Natural killer cell (primary cell): ENCODE results near the gene IFI27. TPM values are rescaled to one million over a fixed set of nuclear protein-coding genes. Genes with fewer than 3 reads are reported as not detected.
A peak's percentile ranks its signal among the peaks of the same experiment; 100 is the strongest.

Experiments used
- ATAC-seq, 3 donors: fragments of 150-1000 bp in 2 of 3; fragments of 200-7000 bp in 1 of 3; cut with Tn5 transposase; 1 replicate in 1 of 3; 2 replicates in 2 of 3; pipeline ENCODE4 v1.10.0; 2021; ENCODE audit warnings: mild to moderate bottlenecking in 2 of 3, moderate library complexity in 2 of 3
- DNase-seq, 2 donors: peaks; one replicate each; pipeline versions ENCODE4 v3.0.0 to v3.0.0-alpha.2; 2013 to 2021; ENCODE audit warnings: mixed read lengths in 1 of 2
- H3K27ac ChIP-seq: one replicate; pipeline ENCODE4 v1.5.1; 2013; ENCODE audit warnings: mild to moderate bottlenecking, low read length
- H3K27me3 ChIP-seq: one replicate; pipeline ENCODE4 v1.6.1; 2013; ENCODE audit warnings: low read length; ENCODE audit not compliant: control insufficient read depth, insufficient read depth
- H3K36me3 ChIP-seq: one replicate; pipeline ENCODE4 v1.6.1; 2013; ENCODE audit warnings: low read length; ENCODE audit not compliant: control insufficient read depth, insufficient read depth
- H3K4me1 ChIP-seq: one replicate; pipeline ENCODE4 v1.6.1; 2013; ENCODE audit warnings: low read length; ENCODE audit not compliant: control insufficient read depth, insufficient read depth
- H3K4me3 ChIP-seq: one replicate; pipeline ENCODE4 v1.5.1; 2013; ENCODE audit warnings: low read length
- H3K9me3 ChIP-seq: one replicate; pipeline ENCODE4 v1.6.1; 2013; ENCODE audit warnings: low read length; ENCODE audit not compliant: control insufficient read depth, insufficient read depth
- H3K27ac Mint-ChIP-seq, 2 donors: one replicate each; pipeline ENCODE4 v1.8.0; 2022; ENCODE audit warnings: mild to moderate bottlenecking in 2 of 2, mixed read lengths in 2 of 2, moderate library complexity in 1 of 2
- H3K27me3 Mint-ChIP-seq, 2 donors: one replicate each; pipeline ENCODE4 v1.8.0; 2022; ENCODE audit warnings: low read depth in 2 of 2, mixed read lengths in 2 of 2
- H3K36me3 Mint-ChIP-seq: one replicate; pipeline ENCODE4 v1.8.0; 2022; ENCODE audit warnings: mixed read lengths
- H3K4me1 Mint-ChIP-seq, 2 donors: one replicate each; pipeline ENCODE4 v1.8.0; 2022; ENCODE audit warnings: mixed read lengths in 2 of 2
- H3K4me3 Mint-ChIP-seq: one replicate; pipeline ENCODE4 v1.8.0; 2022; ENCODE audit warnings: mild to moderate bottlenecking, moderate library complexity, mixed read lengths
- H3K9me3 Mint-ChIP-seq, 2 donors: one replicate each; pipeline ENCODE4 v1.8.0; 2022; ENCODE audit warnings: mixed read lengths in 2 of 2
- CTCF ChIP-seq: fragments of 200-600 bp; IDR thresholded peaks from one replicate; pipeline ENCODE4 v1.8.0; 2022; ENCODE audit warnings: antibody characterized with exemption
- WGBS: methylation state at CpG from one replicate; pipeline ENCODE4 v1.1.7; 2013; ENCODE audit warnings: missing lambda C conversion rate; ENCODE audit not compliant: insufficient coverage; 5-methylcytosine and 5-hydroxymethylcytosine counted together
- intact Hi-C: fragments of 100-400 bp; cut with micrococcal nuclease; formaldehyde crosslinking; loops from one replicate; pipeline ENCODE4 v1.14.2; 2022
- total RNA-seq, 4 donors: library from RNA; stranded (reverse); fragments of 120-200 nt in 1 of 4; gene quantifications; one replicate each; pipeline versions ENCODE4 v1.2.3 to v1.2.4, GENCODE V29; 2013 to 2022

IFI27 gene
- total RNA-seq, 3 donors from 2014 or later (not counting 1 experiment from before 2014, with no cell fraction given) = 0.47 to 1.3 (median 0.52) TPM

DNA sequence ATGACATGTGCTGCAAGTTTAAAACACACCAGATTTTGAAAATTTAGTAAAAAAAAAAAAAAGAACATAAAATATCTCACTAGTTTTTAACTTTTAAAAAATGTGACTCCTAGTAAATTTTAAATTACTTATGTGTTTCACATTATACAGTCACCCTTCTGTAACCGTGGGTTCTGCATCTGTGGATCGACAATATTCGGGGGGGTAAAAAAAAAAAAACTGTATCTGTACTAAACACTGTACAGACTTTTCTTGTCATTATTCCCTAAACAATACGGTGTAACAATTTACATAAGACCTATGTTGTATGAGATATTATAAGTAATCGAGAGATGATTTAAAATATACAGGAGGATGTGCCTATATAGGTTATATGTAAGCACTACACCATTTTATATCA is 32.7 kb upstream of the IFI27 start:
- H3K27ac ChIP-seq = no peak overlapping the region
- peaks cover 24% of the 10 kb centered on the region for H3K4me1 ChIP-seq
- H3K4me3 ChIP-seq = no peak overlapping the region
- H3K36me3 Mint-ChIP-seq = peaks cover 15% of the 10 kb centered on the region
- H3K27ac Mint-ChIP-seq = peak overlapping the region in 1 of 2 donors; percentile 68
- H3K4me1 Mint-ChIP-seq = peaks cover 47 to 71% of the 10 kb centered on the region in 2 donors
- no peaks in the 10 kb centered on the region for H3K9me3 ChIP-seq
- no peaks in the 10 kb centered on the region for H3K27me3 ChIP-seq
- ATAC-seq (no peak), DNase-seq (no peak)
- 80% methylated on average over 1 of the region's 5 CpGs for WGBS
- peaks cover 27% of the 10 kb centered on the region for H3K36me3 ChIP-seq
- H3K9me3 Mint-ChIP-seq = peaks cover 0 to 4% of the 10 kb centered on the region in 2 donors
- intact Hi-C loops = no loop called here
- no peak for TF ChIP-seq CTCF
- no peaks in the 10 kb centered on the region for H3K27me3 Mint-ChIP-seq
- peak overlapping the region; percentile 74 for H3K4me3 Mint-ChIP-seq

DNA sequence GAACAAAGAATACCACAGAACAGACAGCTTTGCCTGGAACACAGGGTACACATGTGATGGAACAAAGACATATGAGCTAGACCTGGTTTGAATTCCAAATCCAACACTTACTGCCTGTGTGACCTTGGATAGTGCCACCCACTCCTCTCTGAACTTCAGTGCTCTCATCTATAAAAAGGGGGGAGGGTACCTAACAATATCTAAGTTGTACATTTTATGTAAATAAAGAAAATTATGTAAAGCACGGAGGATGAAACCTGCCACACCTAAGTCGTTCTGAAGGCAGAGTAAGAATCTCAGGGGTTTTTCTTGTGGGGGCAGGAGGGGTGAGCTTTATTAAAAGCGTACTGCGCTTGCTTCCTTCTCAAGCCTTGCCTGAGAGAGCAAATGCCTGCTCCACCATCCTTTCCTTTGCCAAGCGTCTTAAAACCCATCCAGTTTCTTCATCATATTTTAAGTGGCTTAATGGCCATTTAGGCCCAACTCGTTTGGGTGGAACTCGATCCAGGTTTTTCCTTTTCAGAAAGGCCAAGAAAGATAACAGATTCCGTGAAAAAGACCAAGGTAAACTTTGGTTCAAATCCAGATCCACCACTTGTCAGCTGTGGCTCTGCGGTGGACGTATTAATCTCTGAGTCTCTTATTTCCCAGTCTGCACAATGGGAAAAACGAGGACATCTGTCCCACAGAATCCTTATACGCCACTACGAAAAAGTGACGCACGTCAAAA is 30.5 kb upstream of the IFI27 start:
- WGBS = 3% methylated on average over 15 of the region's 15 CpGs
- Histone ChIP-seq H3K27me3 (no peaks in the 10 kb centered on the region), H3K4me1 (peaks cover 24% of the 10 kb centered on the region), H3K9me3 (no peaks in the 10 kb centered on the region), H3K27ac (peak overlapping the region; percentile 85), H3K4me3 (peak overlapping the region; percentile 78), H3K36me3 (peaks cover 27% of the 10 kb centered on the region)
- TF ChIP-seq CTCF = no peak
- H3K4me3 Mint-ChIP-seq = peak overlapping the region; percentile 100
- H3K36me3 Mint-ChIP-seq = peaks cover 5% of the 10 kb centered on the region
- no peaks in the 10 kb centered on the region for H3K27me3 Mint-ChIP-seq
- DNase-seq = peak in 1 of 2 donors; percentile 63
- no peaks in the 10 kb centered on the region for H3K9me3 Mint-ChIP-seq
- ATAC-seq = no peak
- peak overlapping the region; percentile 97 to 98 for H3K27ac Mint-ChIP-seq
- H3K4me1 Mint-ChIP-seq = peaks cover 44 to 64% of the 10 kb centered on the region in 2 donors
- intact Hi-C loops = loop anchor here (2.0 to 5.0 kb wide), 3 partner anchors 23 to 118 kb away; no protein-coding TSS in a partner anchor

- peak within 1 kb of the TSS; percentile 97 to 98 for H3K27ac Mint-ChIP-seq
These were observed 29.7 kb upstream of the IFI27 start, which contains the start of the genes DDX24 and IFI27L1 for GRCh38 chr14:94080621-94081385. Gene DDX24, minus strand, starts transcription at chr14:94081202. Its CDS starts 1,460 bp downstream, at chr14:94079742. Gene IFI27L1, plus strand, starts transcription at chr14:94081310. Its CDS starts 15,628 bp downstream, at chr14:94096938.

More at GRCh38 chr14:94080621-94081385, 29.7 kb upstream of the IFI27 start, which contains the start of the genes DDX24 and IFI27L1:
- H3K36me3 ChIP-seq = peaks cover 23% of the 10 kb centered on the region
- Mint-ChIP-seq H3K36me3 (no peaks in the 10 kb centered on the region), H3K27me3 (no peaks in the 10 kb centered on the region), H3K9me3 (no peaks in the 10 kb centered on the region), H3K4me3 (peak within 1 kb of the TSS; percentile 100), H3K4me1 (peaks cover 37 to 57% of the 10 kb centered on the region in 2 donors)
- H3K4me1 ChIP-seq = peaks cover 24% of the 10 kb centered on the region
- H3K27ac ChIP-seq = peak within 1 kb of the TSS; percentile 85
- peak; percentile 98 to 99 for DNase-seq
- H3K27me3 ChIP-seq = no peaks in the 10 kb centered on the region
- intact Hi-C loops = loop anchor here (1.0 to 5.0 kb wide), 4 partner anchors 24 to 119 kb away; partner anchors contain the start of gene OTUB2
- WGBS = under 1% methylated on average over 77 of the region's 77 CpGs
- no peak for TF ChIP-seq CTCF
- H3K4me3 ChIP-seq = peak within 1 kb of the TSS; percentile 78
- H3K9me3 ChIP-seq = no peaks in the 10 kb centered on the region
- peak; percentile 96 to 99 (median 96) for ATAC-seq
